Measurements from ENCODE around the gene MMP2.

- TF ChIP-seq POLR2A (IDR thresholded peaks at IDR 0.05; ENCODE audit: low read depth) (no peak), CTCF (IDR thresholded peaks at IDR 0.05) (no peak)
Measured at GRCh38 chr16:55433030-55433429, 46.0 kb upstream of the MMP2 start.

Data from esophagus muscularis mucosa (tissue), 3 donors.